HG03558 (cell line): ENCODE results near the gene RGL2.
A peak's percentile ranks its signal among the peaks of the same experiment; 100 is the strongest.
"Not testable (repeated sequence)": the region's sequence is repeated elsewhere in the genome, so short reads cannot be mapped to it uniquely, and the experiment has no call there.

Experiments used
- ATAC-seq: cut with Tn5 transposase; IDR thresholded peaks from one replicate; pipeline ENCODE4 v1.9.1; 2021; ENCODE audit warnings: moderate number of reproducible peaks; ENCODE audit not compliant: unreplicated experiment; ENCODE audit errors: extremely low read depth

Gene RGL2

DNA sequence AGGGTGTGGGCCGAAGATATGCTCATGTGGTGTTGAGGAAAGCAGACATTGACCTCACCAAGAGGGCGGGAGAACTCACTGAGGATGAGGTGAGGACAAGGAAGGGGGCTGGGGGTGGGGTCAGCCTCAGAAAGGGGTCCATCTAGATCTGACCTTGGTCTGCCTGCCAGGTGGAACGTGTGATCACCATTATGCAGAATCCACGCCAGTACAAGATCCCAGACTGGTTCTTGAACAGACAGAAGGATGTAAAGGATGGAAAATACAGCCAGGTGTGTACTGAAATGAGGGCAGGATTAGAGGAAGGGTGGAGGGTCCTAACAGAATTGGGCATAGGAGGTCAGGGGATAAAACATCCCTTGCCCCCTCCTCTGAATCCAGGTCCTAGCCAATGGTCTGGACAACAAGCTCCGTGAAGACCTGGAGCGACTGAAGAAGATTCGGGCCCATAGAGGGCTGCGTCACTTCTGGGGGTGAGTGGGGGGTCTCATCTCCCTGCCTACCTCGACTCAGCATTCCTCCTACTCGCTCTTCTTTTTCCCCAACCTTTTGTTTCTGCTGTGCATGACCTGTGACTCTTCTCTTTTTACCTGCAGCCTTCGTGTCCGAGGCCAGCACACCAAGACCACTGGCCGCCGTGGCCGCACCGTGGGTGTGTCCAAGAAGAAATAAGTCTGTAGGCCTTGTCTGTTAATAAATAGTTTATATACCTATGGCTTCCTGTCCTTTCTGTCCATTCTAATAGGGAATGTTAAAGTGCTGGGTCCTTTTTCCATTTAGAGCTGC, 22.8 kb downstream of the RGL2 start:
- not testable (repeated sequence) for ATAC-seq

DNA sequence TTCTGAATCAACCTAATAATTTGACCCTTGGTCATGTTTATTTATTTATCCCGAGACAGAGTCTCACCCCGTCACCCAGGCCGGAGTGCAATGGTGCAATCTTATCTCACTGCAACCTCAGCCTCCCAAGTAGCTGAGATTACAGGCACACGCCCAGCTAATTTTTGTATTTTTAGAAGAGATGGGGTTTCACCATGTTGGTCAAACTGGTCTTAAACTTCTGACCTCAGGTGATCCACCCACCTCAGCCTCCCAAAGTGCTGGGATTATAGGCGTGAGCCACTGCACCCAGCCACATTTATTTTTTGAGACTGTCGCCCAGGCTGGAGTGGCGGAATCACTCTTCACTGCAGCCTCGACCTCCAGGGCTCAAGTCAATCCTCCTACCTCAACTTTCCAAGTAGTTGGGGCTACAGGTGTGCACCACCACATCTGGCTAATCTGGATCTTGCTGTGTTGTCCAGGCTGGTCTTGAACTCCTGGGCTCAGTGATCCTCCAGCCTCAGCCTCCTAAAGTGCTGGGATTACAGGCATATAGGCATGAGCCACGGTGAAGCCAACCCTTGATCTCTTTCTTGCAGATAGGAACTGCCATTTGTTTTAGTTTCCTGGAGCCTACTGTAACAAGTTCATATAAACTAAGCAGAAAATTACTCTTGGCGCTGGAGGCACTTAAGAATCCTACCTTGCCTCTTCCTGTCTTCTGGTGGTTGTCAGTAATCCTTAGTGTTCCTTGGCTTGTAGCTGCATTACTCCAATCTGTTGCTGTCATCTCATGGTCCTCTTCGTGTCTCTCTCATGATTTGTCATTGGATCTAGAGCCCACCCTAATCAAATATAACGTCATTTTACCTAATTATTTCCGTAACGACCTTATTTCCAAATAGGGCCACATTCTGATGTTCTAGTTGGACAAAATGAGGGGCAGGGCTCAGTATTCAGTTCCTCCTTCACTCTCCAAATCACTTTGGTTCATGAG, 24.5 kb downstream of the RGL2 start:
- no peak for ATAC-seq

DNA sequence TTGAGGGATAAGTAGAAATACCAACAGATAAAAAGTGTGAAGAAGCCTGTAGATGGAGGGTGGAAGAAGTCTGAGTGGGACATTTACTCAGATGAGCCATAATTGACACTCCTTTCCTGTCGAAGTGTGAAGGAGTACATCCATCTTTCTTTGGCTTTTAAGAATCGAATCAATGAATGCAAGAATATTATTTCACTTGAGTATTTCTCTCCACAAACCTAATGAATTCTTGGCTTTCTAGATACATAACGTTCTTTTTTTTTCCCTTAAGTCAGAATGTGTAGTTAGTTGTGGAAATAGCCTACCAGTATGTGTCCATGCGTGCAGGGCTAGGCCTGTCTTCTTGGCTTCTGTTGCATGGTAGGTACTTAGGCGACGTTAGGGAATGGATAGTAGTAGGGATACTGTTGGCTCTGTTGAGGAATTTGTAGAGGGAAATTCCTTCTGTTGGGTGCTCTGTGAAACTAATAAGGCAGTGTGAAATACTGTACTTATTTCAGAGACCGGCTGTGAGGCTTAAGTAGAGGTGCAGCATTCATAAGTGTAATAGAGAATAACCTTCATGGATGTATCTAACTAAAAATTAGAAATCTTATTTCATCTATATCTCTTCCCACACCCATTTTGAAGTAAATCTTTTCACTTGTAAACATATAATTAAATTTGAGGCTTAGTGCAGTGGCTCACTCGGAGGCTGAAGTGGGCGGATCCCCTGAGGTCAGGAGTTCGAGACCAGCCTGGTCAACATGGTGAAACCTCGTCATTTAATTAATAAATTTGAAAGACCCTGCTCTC, 25.4 kb downstream of the RGL2 start:
- no peak for ATAC-seq

DNA sequence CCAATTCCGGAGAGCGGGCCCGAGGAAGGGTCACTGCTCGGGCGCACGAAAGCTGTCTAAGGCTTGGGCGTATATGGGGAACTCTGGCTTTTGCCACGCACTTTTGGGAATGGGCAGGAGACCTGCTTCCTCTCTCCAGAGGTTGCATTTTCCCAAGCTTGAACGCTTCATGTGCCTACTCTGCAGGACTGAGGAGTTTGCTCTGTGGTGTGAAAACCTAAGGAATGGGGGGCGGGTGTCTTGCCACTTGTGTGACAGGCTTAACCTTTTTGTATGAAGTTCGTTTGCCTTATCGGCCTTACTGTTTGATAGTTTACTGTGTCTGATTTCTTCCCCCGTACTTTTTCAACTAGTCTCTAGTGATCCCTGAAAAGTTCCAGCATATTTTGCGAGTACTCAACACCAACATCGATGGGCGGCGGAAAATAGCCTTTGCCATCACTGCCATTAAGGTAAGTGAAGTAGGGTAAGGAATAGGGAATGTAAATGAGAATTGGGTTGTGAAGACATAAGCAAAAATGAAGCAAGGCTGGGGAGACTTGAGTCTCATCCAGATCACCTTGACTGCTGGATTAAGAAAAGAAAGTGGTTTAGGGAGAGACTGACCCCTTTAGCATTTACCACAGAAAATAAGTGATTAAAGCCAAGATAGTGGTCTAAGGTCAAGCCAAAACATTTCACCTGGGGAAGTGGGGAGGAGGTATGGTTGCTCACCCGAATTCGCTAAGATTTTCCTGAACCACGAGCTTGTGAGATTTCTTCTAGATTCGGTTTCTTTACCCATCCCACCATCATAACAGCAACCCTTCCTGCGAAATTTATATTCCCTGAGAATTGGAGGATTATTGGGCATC, 26.2 kb downstream of the RGL2 start:
- no peak for ATAC-seq

DNA sequence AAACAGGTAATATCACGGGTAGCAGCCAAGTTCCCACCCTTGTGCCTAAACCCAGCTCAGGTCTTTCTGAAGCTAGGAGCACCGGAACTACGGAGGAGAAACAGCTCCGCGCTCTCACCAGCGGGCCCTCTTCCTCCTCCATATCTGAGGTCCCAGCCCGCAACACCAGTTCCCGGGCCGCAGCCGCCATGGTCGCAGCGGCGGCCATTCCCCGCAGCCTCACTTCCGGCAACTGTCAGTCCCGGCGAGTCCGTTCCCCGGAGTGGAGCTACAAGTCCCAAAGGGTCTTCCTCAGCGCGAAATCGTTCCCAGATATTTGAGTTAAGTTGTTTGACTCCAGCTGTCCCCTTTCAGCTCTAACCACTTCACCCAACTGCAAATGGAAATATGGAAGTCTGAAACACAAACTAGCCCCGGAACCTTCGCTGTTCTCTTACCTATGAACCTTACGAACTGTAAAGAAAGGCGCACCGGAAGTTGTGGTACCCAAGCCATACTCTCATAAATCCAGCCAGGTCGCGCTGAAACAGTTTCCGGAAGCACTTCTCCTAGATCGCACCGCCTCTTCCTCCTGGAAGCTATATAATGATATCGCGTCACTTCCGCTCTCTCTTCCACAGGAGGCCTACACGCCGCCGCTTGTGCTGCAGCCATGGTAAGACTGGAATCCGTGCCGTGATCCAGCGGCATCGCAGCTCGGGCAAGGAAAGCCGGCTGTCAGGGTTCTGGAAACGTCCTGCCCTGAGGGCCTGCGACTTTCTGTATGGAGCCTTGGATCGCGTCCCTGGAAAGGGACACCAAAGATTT, 27.1 kb downstream of the RGL2 start, which contains the start of the genes RPS18 and VPS52:
Gene RPS18 (plus strand): TSS at position 608 of the 807 bp plus-strand sequence. CDS start 45 bp downstream, at position 653.
Gene VPS52 (minus strand): TSS at position 409 of the 807 bp plus-strand sequence. CDS start 201 bp downstream, at position 208.
- peak; percentile 53 for ATAC-seq

DNA sequence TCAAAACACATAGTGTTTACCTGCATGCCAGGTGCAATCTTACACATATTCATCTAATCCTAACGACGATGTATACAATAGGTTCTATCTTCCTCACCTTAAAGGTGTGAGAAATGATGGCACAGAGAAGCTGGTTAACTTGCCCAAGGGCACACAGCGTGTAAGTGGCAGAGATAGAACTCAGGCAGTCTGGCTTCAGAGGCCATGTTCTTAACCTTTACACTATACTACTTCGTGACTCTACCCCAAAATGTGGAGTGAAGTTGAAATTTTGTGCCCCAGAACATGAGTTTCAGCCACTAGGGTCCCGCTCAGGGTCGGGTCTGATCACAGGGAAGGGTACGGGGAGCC, 27.6 kb downstream of the RGL2 start:
- peak; percentile 18 for ATAC-seq

DNA sequence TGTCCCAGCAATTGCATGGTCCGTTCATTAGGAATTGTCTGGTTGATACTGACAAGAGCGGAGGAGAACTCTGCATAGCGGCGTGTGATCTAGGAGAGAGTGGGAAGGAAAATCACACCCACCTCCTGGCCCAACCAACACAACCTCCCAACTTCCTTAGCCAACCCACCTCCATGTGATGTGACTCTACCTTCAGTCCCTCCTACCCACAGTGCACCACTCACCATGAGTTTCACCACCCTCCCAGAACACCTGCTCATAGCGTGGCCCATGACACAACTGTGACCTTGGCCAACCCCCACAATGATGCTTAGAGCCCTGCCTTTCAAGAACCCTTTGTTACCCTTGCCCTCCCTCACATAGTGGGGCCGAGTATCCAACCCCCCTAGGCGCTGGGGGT, 34.7 kb downstream of the RGL2 start:
- ATAC-seq = no peak

DNA sequence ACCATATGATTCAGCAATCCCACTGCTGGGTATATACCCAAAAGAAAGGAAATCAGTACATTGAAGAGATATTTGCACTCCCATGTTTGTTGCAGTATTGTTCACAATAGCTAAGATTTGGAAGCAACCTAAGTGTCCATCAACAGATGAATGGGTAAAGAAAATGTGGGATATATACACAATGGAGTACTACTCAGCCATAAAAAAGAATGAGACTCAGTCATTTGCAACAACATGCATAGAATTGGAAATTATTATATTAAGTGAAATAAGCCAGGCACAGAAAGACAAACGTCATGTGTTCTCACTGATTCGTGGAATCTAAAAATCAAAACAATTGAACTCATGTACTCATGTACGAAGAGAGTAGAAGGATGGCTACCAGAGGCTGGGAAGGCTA, 36.3 kb downstream of the RGL2 start:
- ATAC-seq = not testable (repeated sequence)

DNA sequence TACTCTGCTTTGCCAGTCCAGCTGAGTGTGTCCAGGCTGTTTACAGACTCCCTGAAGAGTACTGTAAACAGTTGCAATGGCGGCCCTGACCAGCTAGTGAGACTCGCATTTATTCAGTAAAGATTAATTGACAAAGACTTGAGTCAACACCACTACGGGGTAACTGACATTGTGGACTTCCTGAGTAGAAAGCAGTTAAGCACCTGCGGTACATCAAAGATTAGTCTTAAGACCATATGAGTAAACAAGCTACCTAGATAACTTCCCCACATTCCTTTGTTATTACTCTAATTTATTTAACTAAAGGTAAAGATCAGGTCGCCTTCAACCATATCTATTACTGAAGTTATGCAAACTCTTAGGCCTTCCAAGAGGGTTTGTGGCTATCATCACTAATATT, 39.7 kb downstream of the RGL2 start:
- no peak for ATAC-seq

DNA sequence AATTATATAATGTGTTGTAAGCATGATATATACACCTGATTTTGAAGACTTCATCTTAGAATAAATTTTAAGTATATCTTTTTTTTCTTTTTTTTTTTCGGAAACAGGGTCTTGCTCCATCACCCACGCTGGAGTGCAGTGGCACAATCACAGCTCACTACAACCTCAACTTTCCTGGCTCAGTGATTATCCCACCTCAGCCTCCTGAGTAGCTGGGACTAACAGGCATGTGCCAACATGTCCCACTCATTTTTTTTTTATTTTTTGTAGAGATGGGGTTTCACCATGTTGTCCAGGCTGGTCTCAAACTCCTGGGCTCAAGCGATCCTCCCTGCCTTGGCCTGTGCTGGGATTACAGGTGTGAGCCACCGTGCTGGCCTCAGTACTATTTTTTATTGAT, 44.2 kb downstream of the RGL2 start:
- ATAC-seq = no peak

DNA sequence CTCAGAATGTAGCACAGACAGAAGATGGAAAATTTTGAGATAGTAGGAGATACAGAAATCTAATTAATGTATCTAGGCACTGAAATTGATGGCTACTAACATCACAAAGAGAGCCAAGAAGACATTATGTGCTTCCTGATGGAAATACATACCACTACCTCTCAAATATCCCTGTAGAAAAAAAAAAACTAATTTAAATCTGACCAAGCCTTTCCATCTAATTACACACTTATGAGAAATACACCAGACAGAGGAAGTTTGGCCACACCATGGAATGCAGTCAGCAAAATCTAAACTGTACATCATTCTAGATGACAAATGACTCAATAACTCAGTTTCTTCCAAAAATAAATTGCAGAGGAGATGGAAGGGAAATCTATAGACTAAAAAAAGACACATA, 46.0 kb downstream of the RGL2 start:
- ATAC-seq = no peak

DNA sequence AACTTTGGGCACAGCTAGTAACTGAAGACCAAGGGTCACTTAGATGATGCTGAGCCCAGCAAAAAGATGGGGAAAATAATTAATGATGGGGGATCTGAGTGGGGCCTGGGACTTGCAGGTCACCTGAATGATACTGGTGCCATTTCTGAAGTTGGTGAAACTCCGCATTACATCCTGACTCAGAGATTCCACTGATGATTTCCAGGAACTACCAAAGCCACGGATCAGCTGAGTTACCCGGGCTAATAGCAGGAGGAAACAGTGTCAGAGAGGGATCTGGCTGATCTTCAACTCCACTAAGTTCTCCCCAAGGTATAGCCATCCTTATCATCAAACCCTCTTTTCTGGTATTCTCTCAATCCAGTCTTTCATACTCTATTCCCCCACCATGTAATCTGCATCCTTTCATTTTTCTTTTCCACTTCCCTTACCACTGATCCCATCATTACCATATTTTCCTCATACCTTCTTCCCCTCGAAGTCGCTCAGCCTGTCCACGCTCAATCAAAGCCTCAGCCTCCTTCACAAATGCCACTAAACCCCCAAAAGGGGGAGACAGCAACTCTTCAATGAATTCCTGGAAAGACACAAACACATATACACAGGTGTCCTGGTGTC, 47.2 kb downstream of the RGL2 start:
- no peak for ATAC-seq

DNA sequence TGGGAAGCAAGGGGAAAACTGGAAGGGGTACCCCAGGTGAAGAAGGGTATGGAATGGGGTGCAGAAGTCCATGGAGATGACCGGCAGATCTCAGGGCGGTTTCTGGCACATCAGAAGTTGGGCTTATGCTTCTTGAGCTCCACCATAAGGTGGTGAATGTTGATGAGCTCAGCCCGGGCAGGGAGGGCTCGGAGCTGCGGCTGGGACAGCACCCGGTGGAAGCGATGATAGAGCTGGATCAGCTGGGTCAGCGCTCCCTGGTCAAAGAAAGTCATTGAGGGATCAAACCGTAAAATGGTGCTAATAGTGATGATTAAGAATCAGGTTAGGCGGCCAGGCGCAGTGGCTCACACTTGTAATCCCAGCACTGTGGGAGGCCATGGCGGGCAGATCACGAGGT, 48.0 kb downstream of the RGL2 start:
- no peak for ATAC-seq

DNA sequence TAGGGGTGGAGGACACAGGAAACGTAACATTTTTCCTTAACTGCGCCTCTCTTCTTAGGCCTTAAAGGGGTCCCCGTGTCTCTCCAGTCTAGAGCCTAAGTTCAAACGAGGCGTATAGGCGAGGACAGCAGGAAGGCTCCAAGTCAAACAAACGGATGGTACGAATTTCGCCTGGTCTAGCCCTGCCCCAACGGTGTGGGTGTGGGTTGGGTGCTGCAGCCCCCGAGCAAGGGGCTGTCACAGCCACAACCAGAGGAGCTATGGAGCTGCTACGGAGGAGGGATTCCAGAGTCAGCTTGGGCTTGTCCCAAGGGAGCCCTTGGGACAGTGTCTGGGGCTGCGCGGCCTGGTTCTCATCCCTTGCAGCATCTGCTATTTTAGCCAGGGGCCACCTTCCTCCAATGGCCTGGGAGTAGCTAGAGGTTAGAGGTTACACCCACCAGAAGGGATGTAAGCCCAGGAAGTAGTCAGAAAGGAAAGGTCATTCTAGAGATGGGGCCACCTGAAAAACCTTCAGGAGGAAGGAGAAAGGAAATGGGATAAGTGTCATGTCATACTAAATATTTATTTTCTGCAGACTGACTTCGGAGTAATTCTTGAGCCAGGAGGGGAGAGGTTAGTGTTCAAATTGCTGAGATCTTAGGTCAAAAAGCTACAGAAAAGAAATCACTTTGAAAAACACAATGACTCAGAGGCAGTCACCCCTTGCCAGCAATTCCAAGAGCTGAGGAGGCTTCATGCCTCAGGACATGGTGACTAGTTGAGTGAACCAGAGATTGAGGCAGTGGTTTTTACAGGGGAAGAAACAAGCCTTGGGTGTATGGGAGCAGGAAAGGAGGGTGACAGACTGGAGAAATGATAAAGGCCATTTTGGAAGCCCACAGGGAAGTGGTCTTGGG, 48.8 kb downstream of the RGL2 start:
- no peak for ATAC-seq

DNA sequence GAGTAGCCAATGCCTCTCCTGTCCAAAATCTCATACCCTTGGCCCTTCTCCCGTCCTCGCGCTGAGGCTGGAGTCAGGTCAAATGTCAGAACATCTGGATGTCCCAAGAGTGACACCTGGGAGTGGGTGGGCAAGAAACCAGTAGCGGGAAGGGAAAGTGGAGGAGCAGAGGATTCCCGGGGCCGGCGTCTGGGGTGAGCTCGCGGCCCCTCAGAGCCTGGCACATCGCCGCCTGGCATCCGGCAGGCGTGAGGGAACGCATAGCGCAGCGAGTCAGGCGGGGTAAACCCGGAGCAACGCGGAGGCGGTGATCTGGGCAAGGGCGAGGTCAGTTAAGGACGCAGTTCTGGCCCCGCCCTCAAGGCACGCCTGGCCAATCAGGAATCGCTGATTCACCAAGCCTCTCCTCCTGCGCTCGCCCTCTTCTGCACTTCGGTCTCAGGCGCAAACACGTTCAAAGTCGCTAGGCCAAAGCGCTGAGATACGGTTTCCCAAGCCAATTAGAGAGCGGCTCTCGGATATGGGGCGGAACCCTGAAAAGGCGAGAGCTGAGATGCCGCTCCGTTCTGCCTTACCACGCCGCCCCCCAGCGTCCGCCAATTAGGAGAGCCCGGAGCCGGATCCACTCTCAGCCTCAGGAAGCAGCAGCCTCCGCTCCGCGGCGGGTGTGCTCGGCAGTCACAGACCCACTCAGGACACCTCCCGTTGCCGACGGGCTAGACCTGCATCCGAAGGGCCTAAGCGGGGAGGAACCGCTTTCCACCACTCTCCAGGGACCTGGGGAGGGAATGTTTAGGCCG, 49.6 kb downstream of the RGL2 start:
- peak; percentile 61 for ATAC-seq

DNA sequence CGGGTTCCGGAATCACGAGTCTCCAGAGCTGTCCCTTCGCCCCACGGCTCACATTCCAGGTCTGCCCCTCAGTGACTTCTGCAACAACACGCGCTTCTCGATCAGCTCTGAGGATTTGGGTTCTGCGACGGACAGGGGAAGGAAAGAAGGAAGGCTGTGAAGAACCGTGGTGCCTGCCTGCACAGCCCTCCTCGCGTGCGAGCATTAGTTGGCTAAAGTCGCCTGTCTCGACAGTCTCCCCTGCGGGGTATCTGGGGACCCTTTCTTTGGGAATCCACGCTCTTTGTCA, 50.2 kb downstream of the RGL2 start:
- ATAC-seq = no peak
